Measurements from ENCODE around the gene IL25.

- TF ChIP-seq CTCF (IDR thresholded peaks at IDR 0.05; ENCODE audit: borderline replicate concordance, extremely low read depth, low read length, poor library complexity, severe bottlenecking) (no peak), EZH2 (IDR thresholded peaks at IDR 0.05; ENCODE audit: borderline replicate concordance, low read depth, low read length, severe bottlenecking) (no peak)
Measured at GRCh38 chr14:23364164-23365035, 8.2 kb upstream of the IL25 start.
